GM21723 (cell line): ENCODE results near the gene SSTR3.
"Not testable (repeated sequence)": the region's sequence is repeated elsewhere in the genome, so short reads cannot be mapped to it uniquely, and the experiment has no call there.

Experiments
- ATAC-seq: cut with Tn5 transposase; IDR thresholded peaks from one replicate; pipeline ENCODE4 v1.9.1; 2021; ENCODE audit warnings: mild to moderate bottlenecking, moderate library complexity; ENCODE audit not compliant: unreplicated experiment

The SSTR3 gene

DNA sequence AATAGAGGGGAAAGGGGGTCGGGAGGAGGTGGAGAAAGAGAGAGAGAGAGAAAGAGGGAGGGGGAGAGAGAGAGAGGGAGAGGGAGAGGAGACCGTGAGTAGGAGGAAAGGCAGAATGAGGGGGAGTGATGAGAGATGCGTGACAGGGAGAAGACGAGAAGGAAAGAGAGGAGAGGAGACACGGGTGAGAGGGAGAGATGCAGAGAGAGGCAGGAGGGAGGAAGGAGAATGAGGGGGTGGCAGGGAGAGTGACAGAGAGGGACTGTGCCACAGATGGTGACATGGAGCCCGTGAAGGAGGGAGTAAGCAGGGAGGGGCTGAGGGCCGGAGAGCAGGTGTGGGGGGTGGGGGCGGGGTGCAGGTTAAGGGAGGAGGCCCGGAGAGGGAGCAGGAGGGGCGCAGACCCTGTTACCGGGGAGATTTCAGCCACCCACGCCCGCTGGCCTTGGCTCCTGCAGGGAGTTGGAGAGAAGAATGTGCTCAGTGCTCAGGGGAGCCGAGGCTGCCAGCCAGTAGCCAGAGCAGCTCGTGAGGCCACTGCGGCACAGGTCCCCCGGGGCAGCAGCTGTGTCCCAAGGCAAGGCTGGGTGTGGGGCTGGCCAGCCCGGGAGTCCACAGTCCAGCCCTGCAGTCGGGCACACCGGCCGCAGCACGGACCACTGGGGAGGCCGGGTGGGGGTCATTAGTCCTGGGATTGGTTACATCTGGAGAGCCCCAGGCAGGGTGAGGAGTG lies at the start of gene SSTR3:
SSTR3 (minus strand) TSS at position 304 of the 733 bp plus-strand sequence. CDS start 4,674 bp downstream, outside the sequence.
- no peak for ATAC-seq

DNA sequence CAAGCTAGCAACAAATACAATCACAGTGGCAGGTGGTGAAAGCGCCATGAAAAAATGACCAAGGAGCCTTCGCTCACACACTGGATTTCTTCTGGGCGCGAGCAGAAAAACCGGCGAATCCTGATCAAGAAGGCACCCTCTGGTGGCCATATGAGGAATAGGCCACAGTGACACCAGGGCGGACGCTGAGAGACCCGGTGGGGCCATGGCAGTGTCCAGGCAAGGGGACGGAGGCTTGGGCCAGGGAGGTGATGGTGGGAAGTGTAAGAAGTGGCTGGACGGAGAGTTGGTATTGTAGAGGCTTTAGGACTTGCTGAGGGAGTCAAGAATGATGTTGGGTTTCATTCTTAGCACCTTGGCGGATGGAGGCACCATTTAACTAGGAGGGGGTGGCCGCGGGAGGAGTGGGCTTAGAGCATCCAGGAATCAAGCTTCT lies 48.6 kb upstream of the SSTR3 start:
- no peak for ATAC-seq

DNA sequence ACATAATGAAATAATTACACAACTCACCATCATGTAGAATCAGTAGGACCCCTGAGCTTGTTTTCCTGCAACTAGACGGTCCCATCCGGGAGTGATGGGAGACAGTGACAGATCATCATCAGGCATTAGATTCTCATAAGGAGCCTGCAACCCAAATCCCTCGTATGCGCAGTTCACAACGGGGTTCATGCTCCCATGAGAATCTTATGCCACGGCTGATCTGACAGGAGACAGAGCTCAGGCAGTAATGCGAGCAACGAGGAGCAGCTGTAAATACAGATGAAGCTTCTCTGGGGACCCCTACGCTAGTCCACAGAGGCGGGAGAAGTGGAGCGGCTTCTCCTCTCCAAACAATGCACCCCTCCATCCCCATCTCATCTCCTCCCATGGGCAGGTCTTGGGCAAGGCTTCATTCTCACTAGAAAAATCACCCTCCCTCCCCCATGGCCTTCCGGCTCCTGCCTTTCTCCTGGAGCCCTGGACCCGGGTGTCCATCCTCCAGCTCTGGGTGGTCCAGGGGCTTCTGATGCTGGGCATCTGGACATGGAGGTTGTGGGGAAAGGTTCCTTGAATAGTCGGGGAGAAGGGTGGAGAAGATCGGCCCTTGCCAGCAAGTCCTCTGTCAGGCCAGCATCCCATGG lies 48.0 kb upstream of the SSTR3 start:
- ATAC-seq = no peak

DNA sequence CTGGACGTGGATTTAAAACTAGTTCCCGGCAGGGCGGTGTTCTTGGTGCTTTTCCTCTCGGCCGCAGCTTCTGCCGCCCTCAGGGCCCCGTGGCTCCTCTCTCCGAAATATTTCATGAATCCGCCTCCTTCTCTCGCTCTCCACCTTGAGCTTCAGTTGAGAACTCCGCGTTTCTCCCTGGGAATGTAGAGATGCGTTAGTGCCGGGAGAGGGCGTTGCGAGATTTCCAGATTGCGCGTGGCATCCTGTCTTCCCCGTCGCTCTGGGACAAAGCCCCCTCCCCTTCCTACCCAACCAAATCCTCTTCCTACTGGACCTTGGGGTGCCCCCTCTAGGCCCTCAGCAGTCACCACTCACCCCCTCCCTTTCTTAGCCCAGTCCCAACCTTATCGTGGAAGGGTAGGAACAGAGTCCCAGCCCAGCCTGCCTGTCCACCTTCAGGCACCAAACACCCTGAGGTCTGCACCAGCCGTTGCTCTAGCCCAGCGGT lies 47.3 kb upstream of the SSTR3 start:
- ATAC-seq = no peak

DNA sequence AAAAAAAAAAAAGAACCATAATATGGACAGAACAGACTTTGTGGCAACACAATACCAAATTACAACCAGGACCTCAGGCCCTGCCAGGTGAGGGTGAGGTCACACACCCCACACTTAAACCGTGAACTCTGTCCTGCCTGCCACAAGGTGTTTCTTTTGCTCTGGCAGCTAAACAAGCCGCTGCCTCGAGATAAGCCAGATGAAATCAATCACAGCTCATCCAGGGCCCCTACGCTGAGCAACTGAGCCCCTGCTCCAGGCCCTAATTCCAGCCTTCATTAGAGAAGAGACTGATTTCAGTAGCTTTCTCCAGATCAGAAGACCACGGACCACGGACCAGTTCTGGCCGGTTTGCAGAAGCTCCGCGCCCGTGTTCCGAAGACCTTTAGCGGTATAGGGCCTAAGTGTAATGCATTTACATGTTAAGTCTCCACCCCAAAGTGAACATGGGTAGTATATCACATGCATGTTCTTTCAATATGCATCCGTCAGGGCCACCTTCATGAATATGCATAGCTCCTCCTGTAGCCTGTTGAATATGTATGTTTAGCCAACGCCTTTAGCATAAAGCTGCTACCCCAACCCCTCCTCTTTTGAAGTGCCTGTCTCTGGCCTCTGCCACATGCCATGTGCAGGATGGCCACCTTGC lies 46.6 kb upstream of the SSTR3 start:
- ATAC-seq = no peak

DNA sequence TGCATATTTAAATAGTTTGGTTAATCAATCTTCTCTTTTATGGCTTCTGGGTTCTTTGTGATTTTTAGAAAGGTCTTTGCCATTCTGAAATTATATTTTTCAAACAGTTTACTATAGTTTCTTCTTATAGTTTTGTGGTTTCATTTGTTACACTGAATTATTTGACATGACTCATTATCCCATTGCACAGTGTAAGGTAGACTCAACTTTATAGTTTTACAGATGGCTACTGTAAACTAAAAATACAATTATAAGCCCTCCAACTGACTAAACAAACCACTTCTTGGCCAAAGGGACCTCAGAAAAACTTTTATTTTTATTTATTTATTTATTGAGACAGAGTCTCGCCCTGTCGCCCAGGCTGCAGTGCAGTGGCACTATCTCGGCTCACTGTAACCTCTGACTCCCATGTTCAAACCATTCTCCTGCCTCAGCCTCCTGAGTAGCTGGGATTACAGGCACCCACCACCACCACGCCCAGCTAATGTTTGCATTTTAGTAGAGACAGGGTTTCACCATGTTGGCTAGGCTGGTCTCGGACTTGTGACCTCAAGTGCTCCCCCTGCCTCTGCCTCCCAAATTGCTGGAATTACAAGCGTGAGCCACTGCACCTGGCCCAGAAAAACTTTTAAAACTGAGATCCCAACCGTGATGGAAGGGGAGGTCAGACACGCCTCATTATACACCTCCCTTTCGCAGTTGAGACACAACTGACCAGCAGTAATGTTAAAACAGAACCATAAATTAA lies 45.9 kb upstream of the SSTR3 start:
- no peak for ATAC-seq

DNA sequence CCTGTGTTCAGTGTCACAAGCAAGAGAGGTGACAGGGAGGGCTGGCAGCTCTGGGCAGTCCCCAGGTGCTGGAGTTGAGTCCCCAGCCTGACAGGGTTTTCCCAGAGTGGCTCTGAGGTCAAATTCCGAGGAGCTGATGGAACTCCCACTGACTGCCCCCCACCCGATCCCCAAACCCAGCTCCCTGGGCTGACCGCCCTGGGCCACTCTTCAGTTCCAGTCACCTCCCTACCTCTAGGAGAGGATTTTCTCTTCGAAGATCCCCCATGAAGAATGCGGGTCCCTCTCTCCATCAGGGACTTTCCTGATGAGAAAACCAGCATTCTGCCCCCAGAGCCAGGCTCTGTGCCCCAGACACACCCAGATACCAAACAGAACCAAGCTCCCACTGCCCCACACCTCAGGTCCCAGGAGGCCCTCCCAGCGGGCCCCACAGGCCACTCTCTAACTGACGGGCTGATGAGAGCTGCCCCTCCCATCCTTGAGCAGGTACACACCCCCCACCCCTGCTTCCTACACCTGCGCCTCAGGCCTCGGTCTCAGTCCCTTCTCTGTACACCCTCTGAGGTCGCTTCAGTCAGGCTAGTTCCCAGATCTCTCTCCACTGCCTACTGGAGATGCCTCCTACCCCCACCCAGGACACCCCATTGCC lies 43.9 kb upstream of the SSTR3 start:
- no peak for ATAC-seq

DNA sequence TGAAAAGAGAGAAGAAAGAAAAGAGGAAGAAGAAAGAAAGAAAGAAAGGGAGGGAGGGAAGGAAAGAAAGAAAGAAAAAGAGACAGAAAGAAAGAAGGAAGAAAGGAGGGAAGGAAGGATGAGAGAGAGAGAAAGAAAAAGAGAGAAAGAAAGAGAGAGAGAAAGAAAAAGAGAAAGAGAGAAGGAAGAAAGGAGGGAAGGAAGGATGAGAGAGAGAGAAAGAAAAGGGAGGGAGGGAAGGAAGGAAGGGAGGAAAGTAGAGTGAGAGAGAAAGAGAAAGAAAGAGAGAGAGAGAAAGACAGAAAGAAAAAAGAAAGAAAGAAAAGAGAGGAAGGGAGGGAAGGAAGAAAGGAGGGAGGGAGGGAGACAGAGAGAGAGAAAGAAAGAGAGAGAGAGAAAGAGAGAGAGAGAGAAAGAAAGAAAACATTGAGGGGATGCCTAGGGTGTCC lies 43.3 kb upstream of the SSTR3 start:
- no peak for ATAC-seq

DNA sequence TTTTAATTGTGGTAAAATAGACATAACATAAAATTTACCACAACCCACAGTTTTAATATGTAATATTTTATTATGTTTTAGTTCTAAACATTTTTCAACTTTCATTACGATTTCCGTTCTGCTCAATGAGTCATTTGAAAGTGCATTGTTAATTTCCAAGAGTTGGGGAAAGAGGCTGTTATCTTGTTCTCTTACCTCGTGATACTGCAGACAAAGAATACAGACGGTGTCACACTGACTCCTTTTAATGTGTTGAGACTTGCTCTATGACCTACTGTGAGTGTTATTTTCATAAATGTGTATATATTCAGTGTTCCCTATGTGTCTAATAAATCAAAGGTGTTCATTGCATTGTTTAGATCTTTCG lies 42.6 kb upstream of the SSTR3 start:
- ATAC-seq = no peak

DNA sequence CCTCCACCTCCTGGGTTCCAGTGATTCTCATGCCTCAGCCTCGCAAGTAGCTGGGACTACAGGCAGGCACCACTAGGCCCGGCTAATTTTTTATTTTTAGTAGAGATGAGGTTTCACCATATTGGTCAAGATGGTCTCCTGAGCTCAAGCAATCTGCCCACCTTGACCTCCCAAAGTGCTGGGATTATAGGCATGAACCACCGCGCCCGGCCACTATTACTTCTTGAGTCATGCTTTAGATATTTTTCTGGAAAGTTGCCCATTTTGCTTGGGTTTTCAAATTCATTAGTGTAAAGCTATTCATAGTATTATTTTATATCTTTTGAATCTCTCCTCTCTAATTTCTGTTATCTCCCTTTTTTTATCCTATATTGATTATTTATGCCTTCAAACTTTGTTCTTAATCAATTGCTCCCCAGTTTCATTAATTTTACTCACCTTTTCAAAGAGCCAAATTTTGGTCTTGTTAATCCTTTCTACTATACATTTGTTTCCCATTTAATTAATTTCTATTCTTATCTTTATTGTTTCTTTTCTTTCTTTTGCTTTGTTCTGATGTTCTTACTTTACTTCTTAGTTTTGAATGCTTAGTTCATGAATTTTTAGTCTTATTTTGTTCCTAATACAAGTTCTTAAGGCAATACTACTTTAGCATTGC lies 42.1 kb upstream of the SSTR3 start:
- no peak for ATAC-seq

DNA sequence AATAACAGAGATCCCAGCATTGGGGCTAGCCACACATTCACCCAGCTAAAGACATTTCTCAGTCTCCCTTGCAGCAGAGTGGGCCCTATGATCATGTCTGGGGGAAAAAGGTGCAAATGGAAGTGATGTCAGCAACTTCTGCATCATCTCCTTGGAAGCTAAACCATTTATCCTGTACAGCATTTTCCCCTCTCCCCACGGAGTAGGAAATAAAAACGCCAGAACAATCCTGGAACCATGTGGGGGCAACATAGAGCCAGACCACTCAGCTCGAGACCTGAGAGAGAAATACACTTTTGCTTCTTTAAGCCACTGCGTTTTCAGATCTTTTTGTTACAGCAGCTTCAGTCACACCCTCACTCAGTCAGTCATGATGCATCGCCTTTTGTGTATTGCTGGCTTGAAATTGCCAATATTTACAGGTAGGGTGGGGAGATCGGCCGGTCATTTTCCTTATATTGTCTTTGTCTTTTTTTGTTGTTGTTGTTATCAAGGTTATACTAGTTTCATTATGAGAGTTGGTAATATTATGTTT lies 40.9 kb upstream of the SSTR3 start:
- ATAC-seq = no peak

DNA sequence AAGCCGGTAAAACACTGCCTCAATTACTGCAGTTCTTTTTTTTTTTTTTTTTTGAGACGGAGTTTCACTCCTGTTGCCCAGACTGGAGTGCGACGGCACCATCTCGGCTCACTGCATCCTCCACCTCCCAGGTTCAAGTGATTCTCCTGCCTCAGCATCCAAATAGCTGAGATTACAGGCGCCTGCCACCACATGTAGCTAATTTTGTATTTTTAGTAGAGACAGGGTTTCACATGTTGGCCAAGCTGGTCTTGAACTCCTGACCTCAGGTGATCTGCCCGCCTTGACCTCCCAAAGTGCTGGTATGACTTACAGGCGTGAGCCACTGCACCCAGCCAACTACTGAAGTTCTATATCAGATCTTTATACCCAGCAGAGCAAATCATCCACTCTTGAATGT lies 39.6 kb upstream of the SSTR3 start:
- ATAC-seq = not testable (repeated sequence)

DNA sequence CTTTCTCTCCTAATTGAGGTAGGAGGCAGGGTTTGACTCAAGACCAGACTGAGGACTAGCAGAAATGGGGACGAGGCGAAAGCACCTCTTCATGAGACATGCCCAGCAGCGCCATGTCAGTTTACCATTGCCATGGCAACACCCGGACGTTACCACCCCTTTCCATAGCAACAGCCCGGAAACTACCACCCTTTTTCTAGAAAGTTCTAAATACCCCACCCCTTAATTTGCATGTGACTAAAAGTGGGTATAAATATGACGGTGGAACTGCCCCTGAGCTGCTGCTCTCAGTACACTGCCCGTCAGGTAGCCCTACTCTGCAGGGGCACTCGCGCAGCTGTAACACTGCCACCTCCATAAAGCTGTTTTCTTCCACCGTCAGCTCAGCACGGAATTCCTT lies 37.7 kb upstream of the SSTR3 start:
- ATAC-seq = no peak

DNA sequence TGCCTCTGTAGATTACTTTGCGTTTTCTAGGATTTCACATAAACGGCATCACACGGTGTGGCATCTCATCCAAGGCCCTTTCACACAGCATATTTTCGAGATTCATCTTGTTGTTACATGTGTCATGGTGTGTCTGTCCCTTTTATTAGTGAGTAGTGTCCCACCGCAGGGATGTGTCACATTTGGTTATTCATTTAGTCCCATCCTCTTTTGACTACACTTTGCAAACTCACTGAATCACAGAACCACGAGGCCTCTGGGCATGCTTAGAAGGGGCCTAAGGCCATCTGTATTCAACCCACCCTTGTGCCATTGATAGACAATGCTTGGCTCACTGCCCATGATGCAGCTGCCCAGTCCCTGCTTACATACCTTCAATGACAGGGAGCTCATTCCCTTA lies 36.0 kb upstream of the SSTR3 start:
- no peak for ATAC-seq

DNA sequence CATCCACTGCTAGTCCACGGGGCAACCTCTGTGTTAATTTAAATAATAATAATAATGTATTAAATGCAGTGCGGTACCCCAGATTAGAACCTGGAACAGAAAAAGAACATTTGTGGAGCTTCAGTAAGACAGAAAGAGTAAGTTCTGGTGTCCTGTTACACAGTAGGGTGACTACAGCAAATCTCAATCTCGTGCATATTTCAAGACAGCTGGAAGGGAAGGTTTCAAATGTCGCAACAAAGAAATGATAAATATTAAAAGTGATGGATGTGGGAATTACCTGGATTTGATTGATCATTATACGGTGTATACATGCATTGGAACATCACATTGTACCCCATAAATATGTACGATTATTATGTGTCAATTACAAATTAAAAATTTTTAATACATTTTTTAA lies 33.5 kb upstream of the SSTR3 start:
- ATAC-seq = no peak

DNA sequence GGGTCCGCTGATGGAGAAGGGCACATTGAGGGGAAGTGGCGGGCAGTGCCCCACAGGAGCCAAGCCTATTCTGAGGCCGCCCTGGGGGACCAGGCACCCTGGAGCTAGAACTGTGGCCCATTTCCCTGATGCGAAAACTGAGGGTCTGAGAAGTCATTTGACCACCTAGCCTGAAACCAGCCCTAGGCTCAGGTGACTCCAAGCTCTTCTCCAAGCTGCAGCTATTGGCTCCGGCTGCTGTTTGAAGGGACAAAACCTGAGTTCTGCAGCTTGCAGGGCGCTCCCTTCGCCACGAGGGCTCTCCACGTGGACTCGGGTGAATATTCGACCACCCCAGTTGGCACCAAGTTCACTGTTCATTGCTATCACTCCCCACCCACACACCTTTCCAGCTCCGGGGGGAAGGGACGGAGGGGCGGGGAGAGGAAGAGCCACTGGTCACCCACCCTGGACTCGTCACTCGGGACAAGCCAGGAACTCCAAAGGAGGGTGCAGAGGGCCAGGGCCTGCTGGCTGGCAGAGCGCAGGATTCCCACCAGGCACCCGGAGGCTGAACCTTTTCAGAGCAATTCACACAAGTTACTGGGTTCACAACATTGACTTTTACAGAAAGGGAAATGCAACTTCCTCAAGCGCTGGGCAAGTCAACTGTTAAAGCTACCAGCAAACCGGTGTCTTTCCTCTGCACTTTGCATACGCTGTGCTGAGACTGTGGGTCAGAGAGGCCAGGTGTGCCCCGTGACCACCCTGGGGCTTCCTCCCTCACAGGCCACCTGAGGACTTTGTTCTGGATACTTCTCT lies 32.8 kb upstream of the SSTR3 start:
- no peak for ATAC-seq

DNA sequence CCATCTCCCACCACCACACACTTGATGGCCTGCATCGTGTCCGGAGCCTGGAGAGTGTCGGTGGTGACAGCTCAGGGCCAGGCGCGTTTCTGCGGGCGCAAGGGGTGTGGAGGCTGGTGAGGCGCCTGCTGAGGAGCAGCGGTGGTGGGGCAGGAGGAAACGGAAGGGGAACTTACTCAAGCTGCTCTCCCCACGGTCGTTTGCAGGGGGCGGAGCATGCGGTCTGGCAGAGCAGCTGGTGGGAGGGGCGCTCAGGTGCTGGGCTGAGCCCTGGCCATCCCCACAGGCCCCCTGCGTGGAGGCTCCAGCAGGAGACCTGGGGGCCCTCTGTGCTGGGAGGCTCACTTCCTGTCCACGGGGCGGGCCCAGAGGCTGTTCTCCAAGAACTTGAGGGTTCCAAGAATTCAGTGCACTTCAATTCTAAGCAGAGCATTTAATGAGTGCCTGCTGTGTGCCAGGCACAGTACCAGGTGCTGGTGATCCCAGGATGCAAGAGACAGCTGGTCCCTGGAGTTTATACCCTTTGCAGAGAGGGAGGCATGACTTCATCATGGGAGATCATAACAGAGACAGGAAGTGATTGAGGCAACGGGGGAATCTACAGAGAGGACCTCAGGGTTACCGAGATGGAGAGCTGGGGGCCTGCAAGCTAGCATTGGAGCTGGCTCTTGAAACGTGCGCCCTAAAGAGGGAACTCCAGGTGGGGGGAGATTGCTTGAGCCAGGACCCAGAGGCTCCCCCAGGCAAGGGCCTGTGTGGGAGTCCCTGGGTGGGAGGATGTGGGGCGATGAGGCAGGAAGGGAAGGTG lies 32.0 kb upstream of the SSTR3 start, which contains the start of gene RAC2:
RAC2 (minus strand) TSS at position 156 of the 808 bp plus-strand sequence; CDS start at position 35, 121 bp downstream.
- peak; percentile 45 for ATAC-seq
